Measurements from ENCODE around the gene ZC3H6.
"Not testable (repeated sequence)": the region's sequence is repeated elsewhere in the genome, so short reads cannot be mapped to it uniquely, and the experiment has no call there.

ZC3H6 gene

GRCh38 chr2:112275887-112276773 is 733 bp downstream of the ZC3H6 start:
- DNase-seq (ENCODE audit: low read depth): peak; percentile 71

DNA sequence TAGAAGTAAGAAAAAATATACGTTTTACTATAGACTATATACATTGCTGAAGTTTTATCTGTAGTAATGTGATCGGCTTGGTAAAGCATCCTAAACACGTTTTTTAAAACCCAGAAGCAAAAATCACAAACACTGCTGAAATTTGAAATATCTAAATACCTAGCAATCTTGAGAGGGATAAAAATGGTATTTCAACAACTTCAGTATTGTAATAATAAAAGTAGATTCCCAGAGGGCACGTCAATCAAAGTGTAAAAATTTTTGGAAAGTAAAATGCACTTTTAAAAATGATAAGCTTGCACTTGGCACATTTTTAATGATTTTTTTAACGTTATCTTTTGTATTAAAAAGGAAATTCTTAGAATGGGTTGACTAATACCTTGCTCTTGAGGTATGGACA is 1.6 kb downstream of the ZC3H6 start:
- no peak for DNase-seq (ENCODE audit: low read depth)

- no peak for DNase-seq (ENCODE audit: low read depth)
Observed at GRCh38 chr2:112277596-112278220, 2.3 kb downstream of the ZC3H6 start.

DNA sequence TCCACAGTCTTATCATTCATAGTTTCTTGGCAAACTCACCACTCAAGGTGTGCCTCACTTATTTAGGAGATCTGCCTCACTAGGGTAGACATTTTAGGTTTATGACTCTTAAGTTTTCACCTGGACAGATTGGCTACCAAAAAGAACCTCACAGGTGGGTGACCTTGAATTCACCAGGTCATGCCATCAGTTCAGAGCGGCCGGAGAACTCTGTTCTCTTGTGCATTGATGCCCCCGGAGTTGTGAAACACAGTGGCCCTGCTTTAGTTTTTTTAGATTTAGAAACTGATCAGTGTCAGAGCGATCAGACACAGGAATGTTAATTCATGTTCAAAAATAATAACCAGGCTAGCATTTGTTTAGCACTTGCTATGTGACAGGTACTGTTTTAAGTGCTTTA is 6.7 kb downstream of the ZC3H6 start:
- not testable (repeated sequence) for DNase-seq (ENCODE audit: low read depth)

GRCh38 chr2:112283535-112283934 is 8.1 kb downstream of the ZC3H6 start:
- not testable (repeated sequence) for DNase-seq (ENCODE audit: low read depth)

DNA sequence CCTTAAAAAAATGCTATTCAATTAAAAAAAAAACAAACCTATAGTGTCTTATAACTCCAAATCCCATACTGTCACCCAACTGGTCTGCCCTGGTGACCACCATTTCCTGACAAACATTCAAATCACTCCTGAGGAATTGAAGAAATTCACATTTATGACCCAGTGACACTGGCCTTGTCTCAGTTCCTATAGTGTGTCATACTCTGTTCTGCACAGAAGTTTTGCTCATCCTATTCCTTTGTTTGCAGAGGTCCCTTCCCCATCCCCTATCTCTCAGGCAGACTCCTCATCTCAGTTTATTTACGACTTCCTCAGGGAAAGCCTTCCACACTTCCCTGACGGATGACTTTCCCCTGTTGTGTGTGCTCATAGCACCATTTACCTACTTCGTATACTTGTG is 14.7 kb downstream of the ZC3H6 start:
- DNase-seq (ENCODE audit: low read depth): no peak

GRCh38 chr2:112290648-112291047 is 15.3 kb downstream of the ZC3H6 start:
- DNase-seq (ENCODE audit: low read depth): no peak

GRCh38 chr2:112293636-112294401 is 18.4 kb downstream of the ZC3H6 start:
- no peak for DNase-seq (ENCODE audit: low read depth)

DNA sequence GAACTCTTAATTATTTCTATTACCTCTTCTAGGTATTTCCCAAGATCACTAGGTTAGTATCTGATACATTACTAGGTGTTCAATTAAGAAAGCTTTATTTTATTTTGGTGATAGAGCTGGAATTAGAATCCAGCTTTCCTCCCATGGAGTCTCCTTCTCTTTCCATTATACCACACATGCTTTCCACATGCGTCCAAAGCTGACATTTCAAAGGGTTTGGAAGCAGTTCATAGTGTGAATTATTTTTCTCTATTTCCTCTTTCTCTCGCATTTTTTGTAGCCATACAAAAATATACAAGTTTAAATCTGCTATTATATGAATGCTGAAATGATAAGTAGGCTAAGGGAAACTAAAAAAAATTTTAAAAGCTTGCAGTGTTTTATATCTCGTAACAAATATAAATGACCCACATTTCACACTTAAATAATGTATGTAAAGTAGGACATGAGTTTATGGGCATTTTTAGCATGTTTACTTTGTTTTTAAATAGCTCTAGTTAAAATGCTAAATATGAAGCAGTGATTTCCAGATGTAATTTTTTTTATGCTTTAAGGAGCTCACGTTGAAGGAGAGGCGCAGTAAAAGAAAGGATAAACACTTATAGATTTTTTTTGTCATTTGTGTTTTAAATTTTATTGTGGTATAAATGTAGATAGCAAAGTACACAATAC is 20.1 kb downstream of the ZC3H6 start:
- no peak for DNase-seq (ENCODE audit: low read depth)

GRCh38 chr2:112296407-112296806 is 21.0 kb downstream of the ZC3H6 start:
- no peak for DNase-seq (ENCODE audit: low read depth)

GRCh38 chr2:112301171-112301584 is 25.8 kb downstream of the ZC3H6 start:
- DNase-seq (ENCODE audit: low read depth): no peak

DNA sequence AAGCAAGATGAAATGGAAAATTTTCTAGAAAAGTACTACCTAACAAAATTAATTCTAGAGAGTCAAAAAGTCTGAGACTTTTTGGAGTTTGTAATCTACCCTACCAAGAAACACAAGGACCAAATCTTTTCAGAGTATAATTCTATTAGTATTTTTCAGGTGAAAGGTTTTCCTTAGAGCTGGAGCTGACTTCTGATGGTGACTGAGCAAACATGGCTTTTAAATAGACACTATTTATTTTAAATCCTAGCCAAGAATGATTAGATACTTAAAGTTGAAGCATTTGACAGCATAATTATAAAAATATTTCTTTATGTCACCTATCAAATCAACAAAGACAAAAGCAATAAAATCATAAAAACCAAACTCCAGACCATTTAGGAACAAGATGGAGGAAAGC is 26.6 kb downstream of the ZC3H6 start:
- DNase-seq (ENCODE audit: low read depth): no peak

DNA sequence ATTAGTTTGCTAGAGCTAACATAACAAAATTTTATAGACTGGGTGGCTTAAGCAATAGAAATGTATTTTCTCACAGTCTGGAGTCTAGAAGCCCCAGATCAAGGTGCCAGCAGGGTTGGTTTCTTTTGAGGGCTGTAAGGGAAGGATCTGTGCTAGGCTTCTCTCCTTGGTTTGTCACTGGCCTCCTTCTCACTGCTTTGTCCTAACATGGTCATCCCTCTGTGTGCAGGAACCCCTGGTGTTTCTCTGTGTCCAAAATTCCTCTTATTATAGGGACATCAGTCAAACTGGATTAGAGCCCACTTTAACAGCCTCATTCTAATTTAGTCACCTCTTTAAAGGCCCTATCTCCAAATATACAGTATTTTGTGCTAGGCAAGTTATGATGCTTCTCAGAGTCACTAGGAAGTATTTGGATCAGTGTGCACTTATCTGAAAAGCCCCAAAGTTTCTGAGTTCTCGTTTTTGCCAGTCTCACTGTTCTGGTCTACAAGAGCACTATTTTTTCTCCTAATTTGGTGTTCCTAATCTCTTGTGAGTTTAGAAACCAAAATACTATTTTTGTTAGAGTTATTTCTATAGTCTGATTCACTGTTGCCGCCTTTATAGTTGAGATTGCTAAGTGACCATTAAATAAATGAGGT is 29.0 kb downstream of the ZC3H6 start:
- DNase-seq (ENCODE audit: low read depth): no peak

DNA sequence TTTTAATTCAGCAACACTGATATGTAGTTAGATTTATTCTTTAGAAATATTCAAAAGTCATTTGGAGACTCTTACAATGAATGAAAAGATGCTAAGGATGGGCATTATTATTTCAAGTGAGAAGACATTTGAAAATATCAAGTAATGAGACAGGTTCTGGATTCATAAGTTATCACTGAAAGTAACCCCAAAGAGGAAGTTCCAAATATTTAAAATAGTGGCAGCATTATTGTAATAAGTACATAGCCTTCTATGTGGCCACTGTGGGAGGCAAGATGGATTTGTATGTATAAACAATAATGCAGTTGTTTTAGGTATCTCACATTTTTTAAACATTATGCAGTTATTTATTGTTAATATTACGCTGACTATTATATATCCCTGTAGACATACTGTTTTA is 29.7 kb downstream of the ZC3H6 start:
- no peak for DNase-seq (ENCODE audit: low read depth)

DNA sequence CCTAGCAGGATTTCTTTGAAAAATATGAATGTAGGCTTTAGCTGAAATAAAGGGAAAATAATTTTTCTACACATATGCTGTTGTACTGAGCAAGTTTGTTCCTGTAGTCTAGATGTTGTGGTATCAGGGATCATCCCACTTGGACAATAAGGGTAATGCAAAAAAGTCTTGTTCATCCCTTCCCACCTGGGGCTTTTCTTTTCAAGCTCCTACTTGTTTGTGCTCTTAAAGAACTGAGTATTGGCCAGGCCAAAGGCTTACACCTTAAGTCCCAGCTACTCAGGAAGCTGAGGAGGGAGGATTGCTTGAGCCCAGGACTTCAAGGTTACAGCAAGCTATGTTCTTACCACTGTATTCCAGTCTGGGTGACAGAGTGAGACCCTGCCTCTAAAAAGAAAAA is 35.5 kb downstream of the ZC3H6 start:
- DNase-seq (ENCODE audit: low read depth): no peak

DNA sequence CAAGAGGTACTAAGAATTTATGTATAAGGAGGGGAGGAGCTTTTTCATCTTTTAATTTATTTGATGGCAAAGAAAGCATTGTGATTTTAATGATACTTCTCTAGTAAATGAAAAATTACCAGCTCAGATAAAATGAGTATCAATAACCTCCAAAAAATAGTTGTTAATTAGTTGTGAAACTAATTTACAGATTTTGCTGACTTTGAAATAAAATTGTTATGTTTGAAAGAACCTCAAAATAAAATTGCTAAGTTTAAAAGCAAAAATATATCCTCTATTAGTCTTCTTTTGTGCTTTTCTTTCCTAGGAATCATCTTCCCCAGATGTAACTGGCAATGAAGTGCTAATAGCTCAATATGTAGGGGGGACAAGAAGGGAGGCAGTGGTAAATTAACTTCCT is 36.5 kb downstream of the ZC3H6 start:
- no peak for DNase-seq (ENCODE audit: low read depth)

DNA sequence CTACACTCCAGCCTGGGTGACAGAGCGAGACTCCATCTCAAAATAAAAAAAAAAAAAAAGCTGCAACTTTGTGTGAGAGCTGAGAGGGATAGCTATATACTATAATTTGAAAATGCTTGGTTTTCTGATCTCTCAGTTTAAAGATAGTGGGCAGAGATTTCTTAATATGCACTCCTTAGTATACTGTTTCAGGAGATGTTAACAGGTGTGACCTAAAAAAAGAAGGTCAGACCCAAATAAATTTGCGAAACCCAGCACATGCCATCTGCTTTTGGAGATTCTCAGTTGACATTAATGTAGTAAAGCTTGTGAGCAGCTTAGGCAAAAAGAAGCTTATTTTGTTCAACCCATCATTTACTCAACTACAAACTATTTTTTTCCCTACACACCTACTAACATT is 37.4 kb downstream of the ZC3H6 start:
- DNase-seq (ENCODE audit: low read depth): no peak

- no peak for DNase-seq (ENCODE audit: low read depth)
Observed at GRCh38 chr2:112314856-112315255, 39.5 kb downstream of the ZC3H6 start.

DNA sequence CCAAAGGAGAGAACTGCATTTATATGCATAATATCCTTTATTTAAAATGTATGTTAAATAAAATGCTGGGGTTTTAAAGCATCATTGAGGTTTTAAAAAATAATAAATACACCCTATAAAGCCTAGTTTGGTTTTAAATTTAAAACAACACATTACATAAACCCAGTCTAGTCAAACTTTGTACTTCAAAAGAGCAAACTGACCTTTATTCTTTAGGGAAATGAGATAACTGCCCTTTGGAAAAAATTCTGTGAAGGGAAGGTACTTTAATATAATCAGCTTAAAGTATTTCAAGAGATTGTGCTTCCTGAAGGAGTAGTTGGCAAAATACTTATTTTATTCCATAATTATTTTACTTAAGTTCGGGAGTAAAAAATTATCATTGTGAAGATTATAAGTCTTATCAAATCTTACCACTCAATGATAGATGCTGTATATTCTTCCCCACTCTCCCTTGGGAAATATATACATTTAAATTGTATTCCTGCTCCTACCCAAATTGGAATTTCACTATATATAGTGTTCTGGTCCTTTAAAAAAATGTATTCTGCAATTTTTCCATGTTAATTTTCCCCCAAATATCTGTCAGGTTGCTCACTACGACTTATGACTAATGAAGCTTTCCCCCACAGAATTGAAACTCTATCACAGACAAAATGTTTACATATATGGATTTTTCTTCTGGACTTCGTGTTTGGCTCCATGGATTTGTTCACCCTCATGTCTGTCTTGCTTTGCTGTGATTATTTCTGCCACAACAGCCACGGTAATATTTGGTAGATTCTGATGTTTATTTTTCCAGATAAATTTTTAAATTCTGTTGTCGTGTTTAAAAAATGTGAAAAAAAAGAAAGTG is 42.1 kb downstream of the ZC3H6 start:
- no peak for DNase-seq (ENCODE audit: low read depth)

DNA sequence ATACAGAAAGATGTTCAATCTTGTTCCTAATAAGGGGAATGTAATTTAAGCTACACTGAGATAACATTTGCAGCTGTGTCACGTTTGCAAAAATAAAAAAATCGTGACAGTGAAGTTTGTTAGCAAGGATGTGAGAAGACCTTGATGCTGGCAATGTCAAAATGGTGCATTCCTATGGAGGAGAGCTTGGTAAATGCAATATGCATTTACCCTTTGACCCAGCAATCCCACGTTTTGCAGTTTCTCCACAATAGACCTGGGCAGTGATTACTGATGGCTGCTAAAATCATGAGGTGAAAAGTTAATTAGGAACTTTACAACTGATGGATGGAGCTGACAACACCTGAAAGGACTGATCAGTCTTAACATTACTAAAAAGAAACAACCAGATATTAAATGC is 43.1 kb downstream of the ZC3H6 start:
- DNase-seq (ENCODE audit: low read depth): no peak

Measured in stimulated activated CD4-positive, alpha-beta T cell treated with anti-CD3 and anti-CD28 coated beads, Interleukin-2, amount 100 ng/mL, for 4 hours (primary cell).